ENCODE data around the gene GRID1.

GRID1 gene

GRCh38 chr10:86260564-86260963, 106.0 kb downstream of the GRID1 start:
- H3K4me3 ChIP-seq (ENCODE audit: control insufficient read depth, low read depth, low read length), result no peak overlapping the region
- no peak for DNase-seq (ENCODE audit: low read depth)
- TF ChIP-seq CTCF (conservative IDR thresholded peaks at IDR 0.05; ENCODE audit: control insufficient read depth, insufficient read depth, low read depth, low read length), result no peak

DNA sequence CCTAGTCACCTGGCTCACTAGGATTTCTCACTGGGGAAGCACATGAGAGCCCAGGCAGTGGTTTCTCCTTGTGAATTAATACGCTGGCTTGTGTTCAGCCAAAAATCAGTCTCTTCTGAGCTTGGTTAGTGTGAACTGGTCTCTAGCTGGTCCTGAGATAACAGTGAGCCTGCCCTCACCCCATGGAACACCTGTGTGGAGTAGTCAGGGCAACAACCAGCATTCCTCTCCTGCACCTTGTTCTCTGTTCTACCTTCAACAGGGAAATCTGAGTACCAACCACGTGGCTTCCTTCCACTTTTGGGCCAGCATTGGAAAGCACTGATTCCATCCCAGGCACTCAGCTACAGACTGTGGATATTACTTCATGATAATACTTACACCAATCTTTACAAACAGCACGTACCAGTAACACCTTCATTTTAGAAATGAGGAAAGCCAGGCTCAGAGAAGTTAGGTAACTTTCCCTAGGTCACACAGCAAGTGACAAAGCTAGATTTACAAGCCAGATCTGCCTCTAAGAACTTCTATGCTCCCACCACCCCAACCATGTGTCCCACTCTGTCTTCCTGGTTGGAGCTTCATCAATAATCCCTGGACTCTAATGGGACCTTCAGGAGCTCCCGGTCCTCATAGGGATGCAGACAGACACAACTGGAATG, 106.6 kb downstream of the GRID1 start:
- H3K4me3 ChIP-seq (ENCODE audit: control insufficient read depth, low read depth, low read length), result no peak overlapping the region
- no peak for DNase-seq (ENCODE audit: low read depth)
- TF ChIP-seq CTCF (conservative IDR thresholded peaks at IDR 0.05; ENCODE audit: control insufficient read depth, insufficient read depth, low read depth, low read length), result no peak

GRCh38 chr10:86258941-86259340, 107.7 kb downstream of the GRID1 start:
- DNase-seq (ENCODE audit: low read depth), result no peak
- no peak overlapping the region for H3K4me3 ChIP-seq (ENCODE audit: control insufficient read depth, low read depth, low read length)
- no peak for TF ChIP-seq CTCF (conservative IDR thresholded peaks at IDR 0.05; ENCODE audit: control insufficient read depth, insufficient read depth, low read depth, low read length)

GRCh38 chr10:86258499-86258898, 108.1 kb downstream of the GRID1 start:
- DNase-seq (ENCODE audit: low read depth), result peak; percentile 23
- TF ChIP-seq CTCF (conservative IDR thresholded peaks at IDR 0.05; ENCODE audit: control insufficient read depth, insufficient read depth, low read depth, low read length), result no peak

GRCh38 chr10:86257683-86258082, 108.9 kb downstream of the GRID1 start:
- TF ChIP-seq CTCF (conservative IDR thresholded peaks at IDR 0.05; ENCODE audit: control insufficient read depth, insufficient read depth, low read depth, low read length), result no peak
- DNase-seq (ENCODE audit: low read depth), result no peak
- no peak overlapping the region for H3K4me3 ChIP-seq (ENCODE audit: control insufficient read depth, low read depth, low read length)

More at GRCh38 chr10:86258499-86258898, 108.1 kb downstream of the GRID1 start:
- H3K4me3 ChIP-seq (ENCODE audit: control insufficient read depth, low read depth, low read length), result no peak overlapping the region

GRCh38 chr10:86256690-86257315, 109.8 kb downstream of the GRID1 start:
- DNase-seq (ENCODE audit: low read depth), result no peak
- TF ChIP-seq CTCF (conservative IDR thresholded peaks at IDR 0.05; ENCODE audit: control insufficient read depth, insufficient read depth, low read depth, low read length), result no peak
- no peak overlapping the region for H3K4me3 ChIP-seq (ENCODE audit: control insufficient read depth, low read depth, low read length)

Measured in fibroblast of mammary gland (primary cell).